GM12864 (cell line): ENCODE results near the gene STIM1.
"Not testable (repeated sequence)": the region's sequence is repeated elsewhere in the genome, so short reads cannot be mapped to it uniquely, and the experiment has no call there.

Source experiments
- DNase-seq: peaks from one replicate; pipeline ENCODE4 v3.0.0-alpha.2; 2011; ENCODE audit warnings: low read depth
- H3K4me3 ChIP-seq: 2 replicates; pipeline ENCODE4 v1.5.1; 2011; ENCODE audit warnings: mild to moderate bottlenecking, low read depth, low read length, control low read depth
- CTCF ChIP-seq: IDR thresholded peaks from 2 replicates; pipeline ENCODE4 v1.5.1; 2011; ENCODE audit warnings: low read depth, mild to moderate bottlenecking, moderate library complexity, low read length, control low read depth, inconsistent platforms; ENCODE audit errors: missing control alignments

The STIM1 gene

GRCh38 chr11:4008116-4008515 lies 152.7 kb downstream of the STIM1 start:
- H3K4me3 ChIP-seq: no peak overlapping the region
- no peak for DNase-seq
- TF ChIP-seq CTCF: no peak

DNA sequence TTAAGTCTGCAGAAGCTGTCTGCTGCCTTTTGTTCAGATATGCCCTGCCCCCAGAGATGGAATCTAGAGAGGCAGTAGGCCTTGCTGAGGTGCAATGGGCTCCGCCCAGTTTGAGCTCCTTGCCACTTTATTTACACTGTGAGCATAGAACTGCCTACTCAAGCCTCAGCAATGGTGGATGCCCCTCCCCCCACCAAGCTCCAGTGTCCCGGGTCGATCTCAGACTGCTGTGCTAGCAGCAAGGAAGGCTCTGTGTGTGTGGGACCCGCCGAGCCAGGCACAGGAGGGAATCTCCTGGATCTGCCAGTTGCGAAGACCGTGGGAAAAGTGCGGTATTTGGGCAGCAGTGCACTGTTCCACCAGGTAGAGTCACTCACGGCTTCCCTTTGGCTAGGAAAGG lies 161.1 kb downstream of the STIM1 start:
- not testable (repeated sequence) for H3K4me3 ChIP-seq, DNase-seq

- no peak for DNase-seq
- no peak overlapping the region for H3K4me3 ChIP-seq
- no peak for TF ChIP-seq CTCF
These were observed 161.7 kb downstream of the STIM1 start for GRCh38 chr11:4017129-4017528.

DNA sequence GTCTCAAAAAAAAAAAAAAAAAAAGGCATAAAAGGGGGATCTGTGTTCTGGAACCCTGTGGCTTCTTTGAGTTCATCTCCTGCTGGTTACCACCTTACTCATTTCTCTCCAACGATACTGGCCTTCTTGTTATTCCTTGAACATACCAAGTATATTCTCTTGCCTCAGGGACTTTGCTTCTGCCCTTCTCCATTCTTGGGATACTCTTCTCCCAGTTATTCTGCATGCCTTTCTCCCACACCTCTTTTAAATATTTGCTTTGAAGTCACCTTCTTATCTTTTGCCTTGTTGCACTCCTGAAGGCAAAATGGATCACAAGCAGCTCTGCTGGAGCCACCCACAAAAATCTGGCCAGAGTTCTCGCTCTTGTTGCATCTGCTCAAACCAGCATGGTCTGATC lies 163.2 kb downstream of the STIM1 start:
- no peak overlapping the region for H3K4me3 ChIP-seq
- no peak for TF ChIP-seq CTCF
- DNase-seq: no peak

- no peak for DNase-seq
These were observed 164.4 kb downstream of the STIM1 start for GRCh38 chr11:4019891-4020290.

DNA sequence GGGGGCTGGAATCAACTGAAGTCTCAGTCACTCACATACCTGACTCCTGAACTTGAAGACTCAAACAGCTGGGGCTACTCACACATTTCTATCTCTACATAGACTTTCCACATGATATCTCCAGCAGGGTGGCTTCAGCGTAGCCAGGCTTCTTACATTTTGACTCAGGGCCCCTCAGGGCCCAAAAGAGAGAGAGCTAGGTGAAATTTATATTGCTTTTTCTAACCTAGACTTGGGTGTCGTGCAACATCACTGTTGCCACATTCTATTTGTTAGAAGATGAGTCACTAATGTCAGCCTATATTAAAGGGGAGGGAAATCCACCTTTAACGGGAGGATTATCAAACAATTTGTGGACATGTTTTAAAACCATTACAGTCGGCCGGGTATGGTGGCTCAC lies 167.2 kb downstream of the STIM1 start:
- no peak overlapping the region for H3K4me3 ChIP-seq
- no peak for DNase-seq
- TF ChIP-seq CTCF: no peak

More at GRCh38 chr11:4019891-4020290, 164.4 kb downstream of the STIM1 start:
- no peak overlapping the region for H3K4me3 ChIP-seq
- no peak for TF ChIP-seq CTCF

DNA sequence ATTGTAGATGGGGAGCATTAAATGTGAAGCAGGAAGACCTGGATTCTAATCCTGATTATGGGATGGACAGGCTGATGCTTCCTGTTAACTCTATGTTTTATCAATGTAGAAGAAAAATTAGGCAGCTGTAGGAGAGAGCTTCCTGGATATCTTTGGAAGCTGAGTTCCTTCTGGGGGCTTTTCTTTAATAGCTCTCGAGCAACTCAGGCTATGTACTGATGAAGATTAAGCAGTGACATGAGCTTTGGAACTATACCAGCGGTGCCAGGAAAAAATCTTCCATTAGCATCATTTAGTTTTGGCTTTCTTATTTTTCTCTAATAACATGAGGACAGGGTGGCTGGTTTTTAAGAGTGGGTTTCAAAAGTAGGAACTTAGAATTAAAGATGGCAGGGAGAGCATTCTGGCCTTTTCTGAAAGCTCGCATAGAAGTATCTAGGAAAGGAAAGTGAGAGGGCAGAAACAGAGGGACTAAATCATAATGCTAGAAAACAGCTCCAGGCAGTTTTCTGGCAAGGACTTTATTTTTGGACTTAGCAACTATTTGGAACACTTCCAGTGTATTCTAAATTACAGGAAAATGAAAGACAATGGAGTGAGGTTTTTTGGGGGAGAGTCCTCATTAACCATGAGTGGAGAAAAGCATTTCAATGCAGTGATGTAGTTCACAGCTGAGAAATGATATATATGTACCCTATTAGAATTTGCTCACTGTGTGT lies 169.9 kb downstream of the STIM1 start:
- no peak for DNase-seq

More for the DNA sequence above, 169.9 kb downstream of the STIM1 start:
- TF ChIP-seq CTCF: no peak
- H3K4me3 ChIP-seq: no peak overlapping the region
